ENCODE data around the gene UCK2.

GRCh38 chr1:165828103-165828668, 772 bp downstream of the UCK2 start:
- TF ChIP-seq POLR2AphosphoS5 (IDR thresholded peaks at IDR 0.05; ENCODE audit: insufficient read depth in 1 of 2, low read depth in 1 of 2) (no peak), CTCF (IDR thresholded peaks at IDR 0.05) (no peak)
